Stimulated activated CD4-positive, alpha-beta T cell treated with anti-CD3 and anti-CD28 coated beads, Interleukin-15, amount 100 ng/mL, for 48 hours (primary cell): ENCODE results near the gene OSM.
A peak's percentile ranks its signal among the peaks of the same experiment; 100 is the strongest.

Source experiments
- DNase-seq, 2 donors: peaks; one replicate each; pipeline ENCODE4 v3.0.0-alpha.2; 2020; ENCODE audit warnings: low read depth in 2 of 2

Gene OSM

GRCh38 chr22:30285176-30285845 lies 18.7 kb upstream of the OSM start:
- DNase-seq, result no peak

DNA sequence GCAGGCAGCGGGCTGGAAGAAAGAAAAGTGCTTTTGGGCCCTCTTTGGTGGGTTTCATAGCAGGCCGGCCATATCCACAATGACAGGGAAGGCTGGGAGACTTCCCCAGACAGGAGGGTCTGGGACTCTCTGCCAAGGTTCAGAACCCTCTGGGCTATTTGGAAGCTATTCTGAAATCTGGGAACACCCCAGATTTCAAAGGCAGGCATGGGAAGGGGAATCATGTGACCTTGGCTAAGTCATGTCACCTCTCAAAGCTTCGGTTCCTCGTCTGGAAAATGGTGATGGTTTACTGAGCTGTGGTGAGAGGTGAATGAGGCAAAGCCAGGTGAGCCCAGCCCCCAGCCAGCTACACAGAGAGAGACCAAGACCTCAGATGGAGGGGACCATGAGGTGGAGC lies 18.0 kb upstream of the OSM start:
- DNase-seq, result no peak

DNA sequence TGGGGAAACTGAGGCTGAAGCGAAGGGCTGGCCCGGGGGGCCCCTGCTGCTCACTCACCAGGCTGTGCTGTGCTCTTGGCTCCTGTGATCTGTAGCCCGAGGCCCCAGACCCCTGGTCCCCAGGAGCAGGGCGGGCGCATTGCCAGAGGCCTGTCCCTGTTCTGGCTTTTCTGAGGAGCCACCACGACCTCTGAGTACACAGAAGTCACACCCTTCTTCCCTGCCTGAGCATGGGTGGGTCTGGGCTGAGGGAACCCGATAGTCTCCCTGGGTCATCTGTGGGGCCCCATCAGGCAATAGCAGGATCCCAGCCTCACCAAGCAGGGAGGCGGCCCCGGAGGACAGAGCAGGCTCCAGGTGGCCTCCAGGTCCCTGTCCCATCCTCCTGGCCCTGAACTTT lies 17.5 kb upstream of the OSM start:
- DNase-seq, result no peak

- DNase-seq, result no peak
These were observed 16.7 kb upstream of the OSM start for GRCh38 chr22:30283342-30283741.

DNA sequence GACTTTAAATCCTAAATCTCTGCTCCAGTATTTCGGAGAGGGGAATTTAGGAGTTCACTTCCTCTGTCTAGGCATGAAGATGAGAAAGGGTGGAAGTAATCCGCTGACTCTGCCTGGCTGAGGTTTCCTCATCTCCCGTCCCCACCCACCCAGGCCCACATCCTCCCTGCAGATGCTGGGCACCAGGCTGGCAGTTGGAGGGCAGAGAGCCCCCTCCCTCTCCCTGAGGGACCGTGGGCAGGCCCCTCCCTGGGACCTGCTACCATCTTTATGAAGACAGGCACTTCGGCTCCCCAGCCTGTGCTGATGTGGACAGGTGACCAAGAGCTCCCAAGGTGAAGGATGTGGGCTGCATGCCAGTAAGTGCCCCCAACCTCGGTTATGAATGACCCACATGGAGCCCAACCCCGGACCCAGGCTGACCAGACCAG lies 16.0 kb upstream of the OSM start:
- no peak for DNase-seq

DNA sequence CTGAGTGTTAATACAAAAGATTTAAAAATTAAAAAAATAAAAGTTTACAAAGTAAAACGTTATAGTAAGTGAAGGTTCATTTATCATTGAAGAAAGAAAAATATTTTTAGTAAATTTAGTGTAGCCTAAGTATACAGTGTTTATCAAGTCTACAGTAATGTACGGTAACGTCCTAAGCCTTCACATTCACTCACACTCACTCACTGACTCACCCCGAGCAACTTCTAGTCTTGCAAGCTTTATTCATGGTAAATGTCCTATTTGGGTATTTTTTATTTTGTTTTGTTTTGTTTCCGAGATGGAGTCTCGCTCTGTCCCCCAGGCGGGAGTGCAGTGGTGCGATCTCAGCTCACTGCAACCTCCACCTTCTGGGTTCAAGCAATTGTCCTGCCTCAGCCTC lies 13.9 kb upstream of the OSM start:
- no peak for DNase-seq

GRCh38 chr22:30279932-30280331 lies 13.3 kb upstream of the OSM start:
- no peak for DNase-seq

DNA sequence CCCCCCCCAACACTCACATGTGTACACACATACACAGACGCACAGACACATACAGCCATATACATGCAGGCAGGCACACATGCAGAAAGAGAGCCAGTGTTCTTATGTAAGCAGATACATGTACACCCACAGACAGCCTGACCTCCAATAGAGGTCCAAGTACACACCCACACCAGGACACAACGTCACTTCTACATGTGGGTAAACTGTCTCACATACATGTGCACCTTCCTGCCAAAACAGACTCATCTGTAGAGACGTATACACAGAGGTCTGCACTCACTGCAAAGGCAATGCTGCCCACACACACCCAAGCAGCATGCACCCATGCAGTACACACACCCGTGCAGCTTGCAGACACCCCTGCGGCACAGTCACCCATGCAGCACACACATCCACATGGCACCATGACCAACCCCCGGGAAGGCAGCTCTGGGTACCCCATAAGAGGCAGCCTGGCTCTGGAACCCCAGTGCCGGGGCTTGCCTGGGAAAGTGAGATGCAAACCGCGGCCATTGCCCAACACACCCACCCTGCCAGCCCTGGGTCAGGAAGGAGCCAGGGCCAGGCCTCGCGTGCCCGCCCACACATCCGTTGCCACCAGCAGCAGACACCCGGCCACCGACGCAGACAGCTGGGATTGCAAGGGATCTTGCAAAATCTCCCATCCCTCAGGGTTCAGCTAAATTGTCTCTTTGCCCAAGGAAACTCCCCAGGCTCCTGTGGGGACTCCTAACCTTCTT lies 12.6 kb upstream of the OSM start:
- DNase-seq, result no peak

DNA sequence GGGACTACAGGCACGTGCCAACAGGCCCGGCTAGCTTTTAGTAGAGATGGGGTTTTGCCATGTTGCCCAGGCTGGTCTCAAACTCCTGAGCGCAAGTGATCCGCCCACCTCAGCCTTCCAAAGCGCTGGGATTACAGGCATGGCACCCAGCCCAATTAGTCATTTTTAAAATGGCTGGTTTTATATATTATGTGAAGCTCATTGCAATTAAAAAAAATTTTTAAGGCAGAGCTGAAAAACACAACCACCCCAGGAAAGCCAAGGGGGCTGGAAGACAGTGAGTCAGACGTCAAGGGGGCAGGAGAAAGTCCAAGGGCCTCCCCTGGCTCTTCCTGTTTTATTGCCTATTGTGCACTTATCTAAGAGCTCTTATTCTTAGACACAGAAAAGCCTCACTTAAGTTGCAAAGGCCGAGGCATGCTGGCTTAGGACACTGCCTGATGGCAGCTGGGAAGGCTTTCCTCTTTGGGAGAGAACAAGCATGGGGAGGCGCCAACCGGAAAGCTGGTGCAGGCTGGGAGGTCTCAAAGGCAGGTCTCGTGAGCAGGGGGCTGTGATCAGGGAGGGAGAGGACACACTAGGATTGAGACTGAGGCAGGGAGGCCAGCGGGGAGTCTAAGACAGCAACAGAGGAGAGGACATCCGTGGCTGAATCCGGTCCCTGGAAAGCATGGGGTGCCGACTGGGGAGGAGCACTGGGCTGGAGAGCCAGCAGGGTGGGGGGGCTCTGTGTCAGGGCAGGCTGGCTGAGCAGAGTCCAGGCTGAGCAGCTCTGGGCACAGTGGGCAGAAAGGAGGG lies 11.1 kb upstream of the OSM start:
- DNase-seq, result no peak

GRCh38 chr22:30276039-30276438 lies 9.4 kb upstream of the OSM start:
- no peak for DNase-seq

- DNase-seq, result no peak
These were observed 9.0 kb upstream of the OSM start for GRCh38 chr22:30275625-30276024.

GRCh38 chr22:30274437-30274812 lies 7.8 kb upstream of the OSM start:
- no peak for DNase-seq

GRCh38 chr22:30273711-30274436 lies 7.2 kb upstream of the OSM start:
- no peak for DNase-seq

- no peak for DNase-seq
These were observed 6.3 kb upstream of the OSM start for GRCh38 chr22:30272781-30273601.

- DNase-seq, result no peak
These were observed 4.2 kb upstream of the OSM start for GRCh38 chr22:30270832-30271231.

- DNase-seq, result no peak
These were observed 1.7 kb upstream of the OSM start for GRCh38 chr22:30268331-30268730.

- peak in 1 of 2 donors; percentile 31 for DNase-seq
These were observed 991 bp upstream of the OSM start for GRCh38 chr22:30267382-30268302.

- DNase-seq, result peak; percentile 77 to 82
These were observed 717 bp downstream of the OSM start for GRCh38 chr22:30265823-30266444.

DNA sequence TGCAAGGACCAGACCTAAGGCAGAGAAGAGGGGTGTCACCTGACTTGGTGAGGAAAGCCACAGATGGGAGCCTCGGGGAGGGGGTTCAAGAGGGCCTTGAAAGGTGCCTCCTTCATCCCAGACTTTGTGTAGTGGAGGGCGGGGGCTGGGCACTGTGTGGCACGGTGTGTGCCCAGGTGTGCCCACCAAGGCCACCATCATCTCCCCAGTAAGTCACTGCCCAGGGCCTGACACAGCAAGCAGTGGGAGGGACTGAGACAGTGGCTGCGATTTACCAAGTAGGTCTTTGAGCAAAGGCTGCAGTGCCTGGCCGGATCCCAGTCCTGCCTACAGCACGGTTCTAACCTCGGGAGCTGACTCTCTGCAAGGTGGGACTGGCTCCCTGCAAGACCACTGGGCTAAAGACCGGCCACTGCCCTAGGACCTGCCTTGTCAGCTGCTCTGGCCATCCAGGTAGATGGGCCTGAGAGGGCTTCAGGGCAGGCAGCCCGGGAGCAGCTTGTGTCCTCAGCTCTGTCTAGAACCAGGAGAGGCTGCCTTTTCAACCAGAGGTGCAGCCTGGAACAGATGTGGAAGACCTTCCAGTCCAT lies 1.4 kb downstream of the OSM start:
- no peak for DNase-seq
